Osteocyte (in vitro differentiated cells): Measurements from ENCODE around the gene PIK3CA. TPM values are rescaled to one million over a fixed set of nuclear protein-coding genes. Genes with fewer than 3 reads are reported as not detected.
"Not testable (repeated sequence)": the region's sequence is repeated elsewhere in the genome, so short reads cannot be mapped to it uniquely, and the experiment has no call there.

Experiments
- DNase-seq: peaks from one replicate; pipeline ENCODE4 v3.0.0; 2021; ENCODE audit warnings: mixed read lengths; ENCODE audit not compliant: unreplicated experiment; ENCODE audit errors: extremely low spot score
- H3K27ac Mint-ChIP-seq: one replicate; pipeline ENCODE4 v1.8.0; 2021; ENCODE audit warnings: mild to moderate bottlenecking, mixed read lengths; ENCODE audit not compliant: unreplicated experiment
- H3K27me3 Mint-ChIP-seq: one replicate; pipeline ENCODE4 v1.8.0; 2021; ENCODE audit warnings: mixed read lengths; ENCODE audit not compliant: unreplicated experiment
- H3K36me3 Mint-ChIP-seq: one replicate; pipeline ENCODE4 v1.8.0; 2021; ENCODE audit warnings: mixed read lengths; ENCODE audit not compliant: unreplicated experiment
- H3K4me1 Mint-ChIP-seq: one replicate; pipeline ENCODE4 v1.8.0; 2021; ENCODE audit warnings: mixed read lengths; ENCODE audit not compliant: unreplicated experiment
- H3K4me3 Mint-ChIP-seq: one replicate; pipeline ENCODE4 v1.8.0; 2021; ENCODE audit warnings: mild to moderate bottlenecking, moderate library complexity, mixed read lengths; ENCODE audit not compliant: unreplicated experiment
- H3K9me3 Mint-ChIP-seq: one replicate; pipeline ENCODE4 v1.8.0; 2021; ENCODE audit warnings: mixed read lengths; ENCODE audit not compliant: unreplicated experiment
- total RNA-seq: library from RNA; stranded (reverse); gene quantifications from 2 replicates; pipeline ENCODE4 v1.2.1, GENCODE V29; 2021
- TF ChIP-seq, protein P1 (sequence below): fragments of 200-600 bp; sonication (generic); IDR thresholded peaks from 2 replicates; pipeline ENCODE4 v1.5.0; 2021; ENCODE audit warnings: antibody characterized with exemption, mild to moderate bottlenecking, moderate library complexity

PIK3CA gene
- total RNA-seq, 1 donor from 2014 or later: 48.1 TPM

DNA sequence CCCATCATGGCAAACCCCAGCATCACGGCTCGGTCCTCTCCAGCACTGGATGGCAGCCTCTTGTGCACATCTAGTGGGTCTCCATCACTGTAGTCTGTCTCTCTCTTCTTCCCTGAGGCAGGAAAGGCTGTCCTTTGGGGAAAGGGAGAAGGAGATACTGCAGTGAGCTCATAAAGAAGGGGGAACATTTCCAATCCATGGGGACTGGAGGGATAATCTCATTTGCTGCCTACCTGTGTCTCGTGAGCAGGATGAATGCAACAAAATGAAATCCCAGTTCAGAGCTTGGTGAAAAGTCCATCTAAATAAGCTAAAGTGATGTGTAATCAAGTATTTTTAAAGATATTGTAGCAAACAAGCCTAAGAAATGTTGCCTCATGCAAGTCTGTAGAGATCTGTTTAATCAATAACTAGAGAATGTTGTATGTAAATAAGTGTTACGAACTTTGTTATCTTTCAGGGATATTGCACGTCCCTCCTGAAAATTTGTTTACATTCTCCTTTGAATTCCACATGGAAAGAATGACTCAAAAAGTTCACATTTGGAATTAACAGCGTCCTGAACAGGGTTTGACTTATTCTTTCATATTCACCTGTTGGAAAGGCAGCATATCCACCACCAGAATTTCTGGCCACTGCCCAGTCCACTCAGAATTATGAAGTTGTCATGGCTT is 102.8 kb downstream of the PIK3CA start, which contains the start of gene KCNMB3:
Gene KCNMB3 (minus strand): TSS at position 312 of the 674 bp plus-strand sequence. CDS start 124 bp downstream, at position 188.
- no peaks in the 10 kb centered on the region for H3K27me3 Mint-ChIP-seq
- DNase-seq: no peak
- TF ChIP-seq, protein P1, sequence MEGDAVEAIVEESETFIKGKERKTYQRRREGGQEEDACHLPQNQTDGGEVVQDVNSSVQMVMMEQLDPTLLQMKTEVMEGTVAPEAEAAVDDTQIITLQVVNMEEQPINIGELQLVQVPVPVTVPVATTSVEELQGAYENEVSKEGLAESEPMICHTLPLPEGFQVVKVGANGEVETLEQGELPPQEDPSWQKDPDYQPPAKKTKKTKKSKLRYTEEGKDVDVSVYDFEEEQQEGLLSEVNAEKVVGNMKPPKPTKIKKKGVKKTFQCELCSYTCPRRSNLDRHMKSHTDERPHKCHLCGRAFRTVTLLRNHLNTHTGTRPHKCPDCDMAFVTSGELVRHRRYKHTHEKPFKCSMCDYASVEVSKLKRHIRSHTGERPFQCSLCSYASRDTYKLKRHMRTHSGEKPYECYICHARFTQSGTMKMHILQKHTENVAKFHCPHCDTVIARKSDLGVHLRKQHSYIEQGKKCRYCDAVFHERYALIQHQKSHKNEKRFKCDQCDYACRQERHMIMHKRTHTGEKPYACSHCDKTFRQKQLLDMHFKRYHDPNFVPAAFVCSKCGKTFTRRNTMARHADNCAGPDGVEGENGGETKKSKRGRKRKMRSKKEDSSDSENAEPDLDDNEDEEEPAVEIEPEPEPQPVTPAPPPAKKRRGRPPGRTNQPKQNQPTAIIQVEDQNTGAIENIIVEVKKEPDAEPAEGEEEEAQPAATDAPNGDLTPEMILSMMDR: no peak
- peaks cover 25% of the 10 kb centered on the region for H3K36me3 Mint-ChIP-seq
- peaks cover 7% of the 10 kb centered on the region for H3K9me3 Mint-ChIP-seq
- no peak within 1 kb of the TSS for H3K27ac Mint-ChIP-seq
- no peak within 1 kb of the TSS for H3K4me3 Mint-ChIP-seq
- peaks cover 7% of the 10 kb centered on the region for H3K4me1 Mint-ChIP-seq

DNA sequence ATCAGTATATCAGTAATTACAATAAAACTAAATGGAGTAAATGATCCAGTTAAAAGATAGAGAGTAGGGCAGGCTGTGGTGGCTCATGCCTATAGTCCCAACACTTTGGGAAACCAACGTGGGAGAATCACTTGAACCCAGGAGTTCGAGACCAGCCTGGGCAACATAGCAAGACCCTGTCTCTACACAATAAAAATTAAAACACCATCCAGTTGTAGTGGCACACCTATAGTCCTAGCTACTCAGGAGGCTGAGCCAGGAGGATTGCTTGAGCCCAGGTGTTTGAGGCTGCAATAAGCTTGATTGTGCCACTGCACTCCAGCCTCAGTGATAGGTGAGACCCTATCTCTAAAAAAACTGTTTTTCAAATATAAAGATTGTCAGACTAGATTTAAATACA is 108.7 kb downstream of the PIK3CA start:
- no peaks in the 10 kb centered on the region for H3K27me3 Mint-ChIP-seq
- H3K4me1 Mint-ChIP-seq: peaks cover 30% of the 10 kb centered on the region
- no peak overlapping the region for H3K4me3 Mint-ChIP-seq
- TF ChIP-seq, protein P1: no peak
- H3K36me3 Mint-ChIP-seq: peaks cover 21% of the 10 kb centered on the region
- DNase-seq: no peak
- H3K27ac Mint-ChIP-seq: no peak overlapping the region
- H3K9me3 Mint-ChIP-seq: peaks cover 28% of the 10 kb centered on the region

DNA sequence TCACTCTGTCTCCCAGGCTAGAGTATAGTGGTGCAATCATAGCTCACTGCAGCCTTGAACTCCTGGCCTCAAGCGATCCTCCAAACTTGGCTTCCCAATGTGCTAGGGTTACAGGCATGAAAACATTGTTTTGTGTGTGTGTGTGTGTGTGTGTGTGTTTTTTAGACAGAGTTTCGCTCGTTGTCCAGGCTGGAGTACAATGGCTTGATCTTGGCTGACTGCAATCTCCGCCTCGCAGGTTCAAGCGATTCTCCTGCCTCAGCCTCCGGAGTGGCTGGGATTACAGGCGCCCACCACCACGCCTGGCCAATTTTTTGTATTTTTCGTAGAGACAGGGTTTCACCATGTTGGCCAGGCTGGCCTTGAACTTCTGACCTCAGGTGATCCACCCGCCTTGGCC is 109.6 kb downstream of the PIK3CA start:
- Mint-ChIP-seq H3K4me1 (peaks cover 30% of the 10 kb centered on the region), H3K36me3 (peaks cover 17% of the 10 kb centered on the region), H3K9me3 (peaks cover 28% of the 10 kb centered on the region)
- H3K27me3 Mint-ChIP-seq, H3K27ac Mint-ChIP-seq, DNase-seq, H3K4me3 Mint-ChIP-seq: not testable (repeated sequence)

DNA sequence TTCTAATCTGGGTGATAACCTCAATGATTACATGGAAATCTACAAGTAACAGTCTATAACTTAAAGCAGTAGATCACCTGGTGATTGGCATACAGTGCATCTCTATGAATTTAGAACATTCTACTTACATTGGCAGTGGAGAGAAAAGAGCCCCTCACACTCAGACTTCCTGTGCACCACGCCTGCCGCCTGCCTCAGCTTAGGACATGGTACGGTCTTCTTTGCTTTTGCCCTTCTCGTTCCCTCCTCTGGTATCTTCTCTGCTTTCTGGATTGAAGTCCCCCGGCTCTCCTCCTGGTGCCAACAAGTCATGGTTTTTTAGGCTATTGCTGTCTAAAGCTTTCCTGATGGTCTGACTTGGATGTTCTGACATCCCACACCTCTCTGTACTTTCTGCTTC is 110.7 kb downstream of the PIK3CA start:
- Mint-ChIP-seq H3K27ac (no peak overlapping the region), H3K4me1 (peaks cover 30% of the 10 kb centered on the region), H3K36me3 (peaks cover 17% of the 10 kb centered on the region), H3K27me3 (no peaks in the 10 kb centered on the region), H3K9me3 (peaks cover 28% of the 10 kb centered on the region), H3K4me3 (no peak overlapping the region)
- TF ChIP-seq, protein P1: no peak
- no peak for DNase-seq

DNA sequence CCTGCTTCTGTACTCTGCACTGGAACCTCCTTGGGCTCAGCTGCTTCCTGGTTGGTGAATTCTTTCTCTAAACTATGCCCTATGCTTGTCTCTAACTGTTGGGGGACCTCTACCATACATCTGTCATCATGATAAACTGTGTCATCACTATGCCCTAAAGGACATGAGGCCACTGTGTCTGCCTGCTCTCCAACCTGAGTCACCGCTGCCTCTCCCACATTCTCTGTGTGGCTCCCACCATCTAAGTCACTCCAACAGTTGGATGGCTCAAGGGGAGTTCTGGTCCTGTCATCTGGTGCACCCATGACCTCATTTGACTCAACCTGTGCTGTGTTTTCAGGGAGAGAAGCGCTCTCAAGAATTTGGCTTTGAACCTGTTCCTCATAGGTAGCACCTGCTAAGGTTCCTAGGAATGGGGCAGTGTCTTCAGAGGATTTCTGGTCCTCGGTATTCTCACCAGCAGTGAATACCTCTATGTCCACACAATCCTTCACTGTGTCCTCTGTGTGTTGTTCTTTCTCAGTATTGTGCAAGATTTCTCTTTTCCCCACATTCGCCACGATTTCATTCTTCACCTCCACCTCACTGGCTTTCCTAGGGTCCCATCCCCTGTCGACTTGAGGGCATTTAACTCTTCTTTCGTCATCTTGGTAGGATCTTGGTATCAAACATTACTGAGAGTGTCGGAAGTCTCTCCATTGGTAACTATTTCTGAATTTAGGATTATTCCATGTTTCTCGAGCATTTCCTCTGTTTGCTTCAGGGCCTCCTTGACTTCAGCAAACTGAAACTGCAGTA is 112.0 kb downstream of the PIK3CA start:
- H3K36me3 Mint-ChIP-seq: peaks cover 17% of the 10 kb centered on the region
- peaks cover 30% of the 10 kb centered on the region for H3K4me1 Mint-ChIP-seq
- H3K27ac Mint-ChIP-seq: peak overlapping the region; percentile 80
- peak overlapping the region; percentile 75 for H3K4me3 Mint-ChIP-seq
- DNase-seq, H3K27me3 Mint-ChIP-seq: not testable (repeated sequence)
- peaks cover 28% of the 10 kb centered on the region for H3K9me3 Mint-ChIP-seq
